ENCODE data around the gene C11orf24.
A peak's percentile ranks its signal among the peaks of the same experiment; 100 is the strongest.

The C11orf24 gene

DNA sequence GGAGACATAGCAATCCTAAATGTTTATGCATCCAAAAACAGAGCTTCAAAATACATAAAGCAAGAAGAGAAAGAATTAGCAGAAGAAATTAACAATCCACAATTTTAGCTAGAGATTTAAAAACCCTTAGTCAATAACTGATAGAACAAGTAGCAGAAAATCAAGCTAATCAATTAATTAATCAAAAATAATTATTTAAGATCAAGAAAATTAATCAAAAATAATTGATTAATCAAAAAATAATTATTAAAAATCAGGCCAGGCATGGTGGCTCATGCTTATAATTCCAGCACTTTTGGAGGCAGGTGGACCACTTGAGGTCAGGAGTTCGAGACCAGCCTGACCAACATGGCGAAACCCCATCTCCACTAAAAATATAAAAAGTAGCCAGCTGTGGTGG is 29.2 kb downstream of the C11orf24 start:
- DNase-seq = no peak

DNA sequence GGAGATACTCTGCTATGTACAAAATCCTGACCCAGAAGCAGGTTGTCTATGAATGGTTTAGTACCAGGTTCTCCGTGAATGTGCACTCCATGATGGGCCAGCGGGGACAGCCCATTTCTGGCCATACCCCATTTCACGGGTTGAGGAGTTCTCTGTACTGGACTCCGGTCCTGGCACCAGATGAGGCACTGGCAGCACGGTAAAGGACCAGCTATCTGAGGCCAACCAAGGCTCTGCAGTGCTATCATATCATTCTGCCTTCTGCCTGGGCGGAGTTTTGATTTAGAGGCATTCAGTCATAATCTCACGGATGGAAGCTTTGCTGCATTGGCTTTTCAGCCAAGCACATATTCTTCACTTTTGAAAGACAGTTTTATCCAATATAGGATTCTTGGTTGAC is 40.2 kb downstream of the C11orf24 start:
- no peak for DNase-seq

DNA sequence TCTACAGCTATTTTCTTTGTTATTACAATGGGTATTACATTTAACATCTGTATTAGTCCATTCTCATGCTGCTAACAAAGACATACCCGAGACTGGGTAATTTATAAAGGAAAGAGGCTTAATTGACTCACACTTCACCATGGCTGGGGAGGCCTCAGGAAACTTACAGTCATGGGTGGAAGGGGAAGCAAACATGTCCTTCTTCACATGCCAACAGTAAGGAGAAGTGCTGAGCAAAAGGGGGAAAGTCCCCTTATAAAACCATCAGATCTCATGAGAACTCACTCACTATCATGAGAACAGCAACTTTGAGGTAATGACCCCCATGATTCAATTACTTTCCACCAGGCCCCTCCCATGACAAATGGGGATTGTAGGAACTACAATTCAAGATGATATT is 42.2 kb downstream of the C11orf24 start:
- DNase-seq = no peak

DNA sequence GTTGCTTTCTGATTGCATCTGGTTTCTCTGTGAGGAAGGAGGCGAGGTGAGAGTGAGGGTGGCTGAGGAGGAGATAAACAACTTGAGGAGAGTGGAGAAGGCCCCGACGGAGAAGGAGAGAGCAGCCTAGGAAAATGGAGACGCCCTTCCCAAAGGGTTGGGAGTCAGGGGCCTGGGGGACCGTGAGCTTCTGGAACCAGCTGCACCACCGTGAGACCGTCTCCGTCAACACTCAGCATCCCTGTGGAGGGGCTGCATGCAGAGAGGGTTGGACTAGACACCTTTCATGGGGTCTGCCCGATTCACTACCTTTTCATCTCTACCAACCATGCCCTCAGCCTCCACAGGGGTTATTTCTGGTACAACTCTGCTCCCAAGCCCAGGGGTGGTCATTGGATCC is 45.4 kb downstream of the C11orf24 start:
- DNase-seq = no peak

DNA sequence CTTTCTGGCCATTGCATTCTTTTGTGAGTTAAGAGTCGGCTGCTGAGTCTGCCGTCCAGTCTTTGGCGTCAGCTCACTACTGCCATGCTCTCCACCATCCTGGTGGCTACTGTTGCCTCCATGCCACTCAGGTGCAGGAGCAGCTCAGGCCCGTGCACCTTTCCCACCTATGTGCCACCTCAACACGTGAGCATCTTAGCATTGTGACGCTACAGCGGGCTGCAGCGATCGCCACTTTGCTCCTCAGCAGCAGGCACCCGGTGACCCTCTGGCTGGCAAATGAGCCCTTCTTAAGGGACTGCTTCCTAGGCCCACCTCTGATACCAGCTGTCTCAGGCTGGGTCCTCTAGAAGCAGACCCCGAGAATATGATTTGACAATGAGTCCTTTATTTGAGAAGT is 47.2 kb downstream of the C11orf24 start:
- no peak for DNase-seq

DNA sequence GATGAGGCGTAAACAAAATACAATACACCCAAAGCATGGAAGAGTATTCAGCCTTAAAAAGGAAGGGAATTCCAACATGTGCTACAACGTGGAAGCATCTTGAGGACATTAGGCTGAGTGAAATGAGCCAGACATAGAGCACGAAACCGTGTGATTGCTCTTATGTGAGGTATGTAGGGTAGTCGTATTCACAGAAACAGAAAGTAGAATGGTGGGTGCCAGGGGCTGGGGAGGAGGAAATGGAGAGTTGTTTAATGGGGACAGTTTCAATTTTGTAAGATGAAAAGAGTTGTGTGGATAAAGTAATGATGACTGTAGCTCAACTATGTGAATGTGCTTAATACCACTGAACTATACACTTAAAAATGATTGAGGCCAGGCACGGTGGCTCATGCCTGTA is 48.5 kb downstream of the C11orf24 start:
- DNase-seq = no peak

DNA sequence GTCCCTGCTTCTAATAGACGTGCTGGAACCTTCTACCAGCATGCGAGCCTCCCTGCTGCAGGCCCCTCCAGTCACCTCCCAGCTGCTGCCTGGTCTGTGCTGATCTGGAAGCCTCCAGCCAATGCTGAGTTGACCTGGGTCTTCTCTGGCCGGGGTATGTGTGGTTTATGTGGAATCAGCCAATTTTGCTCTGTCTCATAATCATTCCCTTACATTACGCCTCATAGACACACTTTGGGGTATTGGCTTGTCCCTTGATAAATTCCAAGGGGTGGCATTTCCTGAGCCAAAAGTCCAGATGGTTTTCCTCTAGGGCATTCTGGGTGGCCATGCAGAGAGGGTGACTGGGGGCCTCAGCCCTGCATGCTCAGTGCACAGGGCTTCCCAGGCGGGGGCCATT is 50.4 kb downstream of the C11orf24 start:
- DNase-seq = no peak

DNA sequence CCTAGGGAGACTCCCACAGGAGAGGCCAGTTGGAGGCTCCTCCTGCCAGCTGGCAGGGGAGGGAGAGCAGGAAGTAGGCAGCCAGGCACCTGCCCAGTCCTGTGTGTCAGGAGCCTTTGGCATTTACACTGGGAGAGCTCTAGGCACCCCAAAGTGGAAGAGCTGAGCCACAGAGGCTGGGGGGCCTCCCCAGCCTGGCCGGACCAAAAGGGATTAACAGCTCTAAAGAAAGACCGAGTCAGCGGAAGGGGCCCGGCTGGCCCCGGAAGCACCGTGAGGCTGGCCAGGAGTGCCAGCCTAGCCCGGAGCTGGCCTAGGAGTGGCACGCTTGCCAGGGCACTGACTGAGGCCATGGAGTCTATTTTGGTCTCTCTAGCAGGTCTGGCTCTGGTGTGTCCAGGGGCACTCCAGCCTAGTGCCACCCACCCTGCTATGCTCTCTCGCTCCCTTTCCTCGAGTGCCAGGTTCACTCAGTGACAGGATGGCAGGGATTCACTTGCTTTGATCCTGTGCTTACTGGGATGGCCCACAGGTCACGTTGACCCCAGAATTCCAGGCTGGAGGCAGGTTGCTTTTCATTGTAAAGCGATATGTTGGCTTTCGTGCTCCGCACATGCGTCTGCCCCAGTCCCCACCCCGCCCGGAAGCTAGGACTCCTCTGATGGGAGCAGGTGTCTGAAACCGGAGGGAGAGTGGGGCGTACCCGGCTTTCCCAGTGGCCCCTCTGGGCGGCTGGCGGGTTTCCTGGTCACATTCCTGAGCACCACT is 55.4 kb downstream of the C11orf24 start:
- no peak for DNase-seq

DNA sequence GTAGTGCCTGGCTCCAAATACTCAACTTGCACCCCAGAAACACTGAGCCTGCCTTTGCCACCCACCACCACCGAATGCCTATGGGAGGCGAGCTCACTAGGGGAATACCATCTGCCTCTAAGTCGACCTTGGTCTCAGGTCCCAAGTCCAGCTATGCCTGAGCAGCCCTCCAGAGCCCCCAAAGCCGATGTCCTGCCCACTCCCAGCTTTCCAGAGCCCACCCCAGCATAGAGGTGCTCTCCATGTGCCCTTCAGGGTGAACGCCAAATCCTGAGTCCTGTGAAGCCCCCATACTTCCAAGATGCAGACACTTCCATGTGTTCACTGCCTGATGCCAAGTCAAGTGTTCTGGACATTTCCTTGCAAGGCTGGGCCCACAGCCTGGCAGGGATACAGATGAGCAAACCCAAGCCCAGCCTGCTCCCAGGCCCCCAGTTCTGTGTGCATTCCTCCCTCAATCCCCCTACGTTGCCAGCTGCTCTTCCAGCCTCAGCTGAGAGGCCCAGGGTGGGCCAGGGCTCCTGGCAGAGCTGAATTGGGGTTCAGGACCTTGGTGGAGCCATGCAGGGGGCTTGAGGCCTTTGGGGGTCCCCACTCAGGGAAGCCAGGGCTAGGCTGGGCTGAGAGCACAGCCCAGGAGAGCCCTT is 56.1 kb downstream of the C11orf24 start:
- no peak for DNase-seq

DNA sequence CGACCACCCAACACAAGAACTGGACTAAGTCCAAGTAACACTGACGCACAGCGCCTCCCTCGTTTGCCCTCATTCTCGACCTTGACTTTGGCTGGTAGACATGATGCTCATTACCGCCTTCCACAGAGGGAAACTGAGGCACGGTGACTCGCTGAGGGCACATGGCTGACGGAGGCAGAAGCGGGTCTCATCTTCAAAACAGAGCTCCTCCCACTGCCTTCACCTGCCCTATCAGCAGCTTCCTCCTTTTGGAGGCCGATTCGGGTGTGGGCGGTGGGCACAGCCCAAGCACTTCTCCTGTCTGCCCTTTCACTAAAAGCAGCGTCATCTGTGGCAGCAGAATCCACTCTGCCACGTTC is 56.7 kb downstream of the C11orf24 start:
- DNase-seq = peak; percentile 15

DNA sequence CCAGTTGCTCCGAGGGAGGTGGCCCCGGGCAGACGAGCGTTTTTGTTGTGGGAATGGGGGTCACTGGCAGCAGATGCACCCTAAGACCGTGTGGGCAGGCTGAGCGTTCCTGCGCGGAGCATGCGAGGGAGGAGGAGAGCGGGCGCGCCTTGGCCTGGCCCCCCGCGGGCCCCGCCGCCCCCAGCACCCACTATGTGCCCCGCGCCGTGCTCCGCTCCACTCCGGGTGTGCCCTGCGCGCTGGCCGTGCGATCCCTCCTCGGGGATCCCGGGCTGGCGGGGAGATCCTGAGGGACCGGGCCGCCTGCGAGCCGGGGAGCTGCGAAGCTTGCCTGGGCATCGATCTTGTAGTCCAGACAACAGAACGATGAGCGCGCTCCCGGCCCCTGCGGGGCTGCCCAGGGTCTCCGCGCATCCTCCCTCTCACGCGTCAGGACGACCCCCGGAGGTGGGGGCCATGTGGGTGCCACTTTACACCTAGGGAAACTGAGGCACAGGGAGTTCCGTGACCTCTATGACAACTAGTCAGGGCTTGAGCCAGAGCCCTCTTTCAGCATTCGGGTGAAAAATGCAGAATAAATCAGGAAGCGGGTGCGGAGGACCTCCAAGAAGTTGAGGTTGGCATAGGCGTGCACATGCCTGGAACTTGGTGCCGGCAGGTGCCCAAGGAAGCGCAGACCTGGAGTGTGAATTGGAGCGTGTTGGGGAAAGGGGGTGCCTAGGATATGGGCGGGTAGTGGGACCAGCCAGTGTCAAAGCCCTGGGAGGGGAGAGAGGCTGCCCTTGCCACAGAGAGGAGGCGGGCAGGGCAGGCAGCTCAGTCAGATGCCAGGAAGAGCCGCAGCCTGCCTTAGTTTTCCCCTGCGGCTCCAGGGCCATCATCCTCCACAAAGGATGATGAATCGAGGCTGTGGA is 57.3 kb downstream of the C11orf24 start:
- no peak for DNase-seq

DNA sequence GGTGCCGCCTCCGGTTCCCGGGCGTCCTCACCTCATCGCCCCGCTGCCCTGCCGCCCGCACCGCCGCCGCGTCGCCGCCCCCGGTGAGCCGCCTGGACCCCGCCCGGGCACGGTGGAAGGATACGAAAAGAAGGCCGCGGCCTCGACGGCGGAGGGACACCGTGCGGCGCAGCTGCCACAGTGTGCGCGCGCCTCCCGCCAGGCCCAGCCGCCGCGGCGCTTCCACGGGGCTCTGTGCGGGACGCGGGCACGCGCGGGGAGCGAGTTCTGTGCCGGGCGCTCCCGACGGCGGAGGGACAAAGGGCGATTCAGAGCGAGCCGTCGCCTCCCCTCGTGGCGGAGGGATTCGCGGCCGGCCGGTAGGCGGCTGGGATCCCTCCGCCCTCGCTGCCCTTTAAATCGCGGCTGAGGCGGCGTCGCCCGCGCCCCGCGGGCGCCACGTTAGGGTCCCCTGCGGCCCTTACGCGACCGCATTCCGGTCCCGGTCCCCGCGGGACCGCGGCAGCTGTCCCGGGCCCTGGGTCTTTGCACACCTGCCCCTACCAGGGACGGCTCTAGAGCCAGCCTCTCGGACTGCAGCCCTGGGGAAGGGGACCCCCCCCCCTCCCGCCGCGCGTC is 58.1 kb downstream of the C11orf24 start:
- DNase-seq = peak; percentile 77

DNA sequence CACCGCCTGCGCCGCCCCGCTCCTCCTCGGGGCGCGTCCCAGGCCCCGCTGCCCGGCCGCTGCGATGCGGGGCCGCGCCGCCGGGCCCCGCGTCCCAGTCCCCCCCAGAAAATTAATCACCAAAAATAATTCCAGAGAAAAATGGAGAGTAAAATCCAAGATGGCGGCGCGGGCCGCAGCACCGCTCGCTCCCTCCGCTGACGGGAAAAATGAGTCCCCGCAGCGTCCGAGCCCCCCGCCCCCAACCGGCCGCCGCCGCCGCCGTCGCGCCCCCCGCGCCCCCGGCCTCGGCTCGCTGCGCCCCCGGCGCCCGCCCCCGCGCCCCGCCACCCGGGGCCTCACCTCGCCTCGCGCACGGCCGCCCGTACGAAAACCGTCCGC is 58.6 kb downstream of the C11orf24 start, which contains the start of gene KMT5B:
KMT5B (minus strand) TSS at position 162 of the 381 bp plus-strand sequence. CDS start 23,220 bp downstream, outside the sequence.
- DNase-seq = peak; percentile 42

DNA sequence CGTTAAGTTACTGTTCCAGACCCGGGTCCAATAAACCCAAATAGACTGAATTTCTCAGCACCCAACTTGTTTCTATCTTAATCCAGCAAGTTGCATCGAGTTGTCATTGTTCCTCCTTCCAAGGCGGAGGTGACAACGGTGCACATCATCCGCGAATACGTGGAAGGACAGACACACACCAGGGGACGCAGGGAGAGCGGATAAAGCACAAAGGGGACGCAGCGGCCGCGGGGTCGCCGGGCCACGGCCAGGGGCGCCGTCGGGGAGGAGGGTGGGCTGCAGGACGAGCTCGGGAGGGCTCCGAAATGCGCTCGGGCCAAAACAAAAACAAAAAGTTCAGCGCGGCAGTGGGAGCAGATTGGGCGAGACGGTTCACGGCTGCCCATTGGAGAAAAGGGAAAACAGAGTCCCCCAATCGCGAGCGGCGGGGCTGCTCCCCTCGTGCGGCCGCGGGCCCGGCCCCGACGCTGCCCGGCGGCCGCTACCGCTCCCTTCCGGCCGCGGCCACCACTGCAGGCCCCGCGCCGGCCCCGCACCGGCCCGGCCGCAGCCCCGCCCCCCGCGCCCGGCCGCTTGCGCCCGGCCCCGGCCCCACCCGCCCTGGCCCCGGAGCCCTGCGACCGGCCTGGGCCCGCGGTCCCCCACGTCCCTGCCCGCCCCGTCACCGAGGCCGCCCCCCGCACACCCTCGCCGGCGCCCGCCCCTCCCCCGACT is 59.2 kb downstream of the C11orf24 start:
- peak; percentile 66 for DNase-seq

DNA sequence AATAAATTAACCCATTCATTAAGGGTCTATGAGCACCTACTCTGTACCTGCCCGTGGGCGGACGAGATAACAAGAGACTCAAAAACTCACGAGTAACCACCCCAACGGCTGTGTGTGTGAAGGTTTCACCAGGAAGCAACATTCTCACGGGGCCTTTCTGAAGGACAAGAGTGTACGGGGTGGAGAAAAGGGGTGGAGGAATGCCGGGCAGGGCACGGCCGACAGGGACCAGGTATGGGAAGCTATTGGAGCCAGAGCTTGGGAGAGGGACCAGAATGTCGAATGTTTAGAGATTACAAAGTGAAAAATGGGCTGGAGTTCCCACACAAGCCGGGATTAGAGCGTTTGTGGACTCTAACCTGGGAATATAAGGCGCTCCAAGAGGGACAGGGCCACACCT is 60.2 kb downstream of the C11orf24 start:
- DNase-seq = no peak

Measured in activated CD4-positive, alpha-beta T cell treated with anti-CD3 and anti-CD28 coated beads, Interleukin-10, Interleukin-2, amounts not matched to agents 100 ng/mL and 50 ng/mL, durations not matched to agents 16 hours and 8 hours (primary cell).